Frontal cortex (tissue), 4 donors: ENCODE data around the gene IFNW1. TPM values are rescaled to one million over a fixed set of nuclear protein-coding genes. Genes with fewer than 3 reads are reported as not detected.

Experiments
- DNase-seq, 2 donors: peaks; one replicate each; pipeline ENCODE4 v3.0.0; 2012; ENCODE audit warnings: low spot score in 2 of 2
- FAIRE-seq: peaks from 2 replicates; lab custom pipeline; 2012; peaks lifted over from hg19 to GRCh38; lab: Jason Lieb, UNC
- small RNA-seq: library from RNA; depleted of rRNA; stranded (forward); fragments of <200 nt; gene quantifications from one replicate; pipeline ENCODE3, GENCODE V24; 2014
- total RNA-seq: library from RNA; depleted of rRNA; stranded (reverse); fragments of >200 nt; gene quantifications from one replicate; pipeline ENCODE4 v1.2.3, GENCODE V29; 2014
- donor health status: control.
- donor health status: control.
- donor health status: control.

IFNW1 gene
- total RNA-seq, 1 donor from 2014 or later: not detected

- no peak for FAIRE-seq
- DNase-seq: no peak
Measured at GRCh38 chr9:21114311-21114710, 27.3 kb downstream of the IFNW1 start.

GRCh38 chr9:21110708-21111576, 30.7 kb downstream of the IFNW1 start:
- FAIRE-seq (peak; percentile 79), DNase-seq (peak; percentile 33 to 41)

GRCh38 chr9:21104787-21105186, 36.8 kb downstream of the IFNW1 start:
- no peak for FAIRE-seq
- no peak for DNase-seq

GRCh38 chr9:21102305-21102704, 39.3 kb downstream of the IFNW1 start:
- no peak for FAIRE-seq
- DNase-seq: no peak

- FAIRE-seq (no peak), DNase-seq (no peak)
Measured at GRCh38 chr9:21097817-21098216, 43.8 kb downstream of the IFNW1 start.

DNA sequence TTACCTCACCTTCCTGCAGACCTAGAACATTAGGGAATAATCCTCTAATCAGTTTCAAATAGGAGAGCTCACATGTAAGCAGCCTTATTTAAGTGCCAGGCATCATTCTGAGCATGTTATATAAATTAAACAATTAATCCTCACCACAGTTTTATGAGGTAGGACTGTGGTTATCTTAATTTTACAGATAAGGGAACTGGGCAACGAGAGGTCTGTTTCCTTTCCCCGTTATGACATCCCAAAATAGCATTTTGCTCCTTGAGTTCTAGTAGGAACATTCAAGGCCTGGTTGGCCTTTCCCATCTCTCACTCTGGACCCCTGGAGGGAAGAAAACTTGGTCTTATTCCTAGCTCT, 44.8 kb downstream of the IFNW1 start:
- FAIRE-seq: no peak

GRCh38 chr9:21096172-21096900, 45.3 kb downstream of the IFNW1 start:
- FAIRE-seq: no peak

More for the DNA sequence above, 44.8 kb downstream of the IFNW1 start:
- DNase-seq: no peak

GRCh38 chr9:21095561-21095960, 46.1 kb downstream of the IFNW1 start:
- DNase-seq (no peak), FAIRE-seq (no peak)

More at GRCh38 chr9:21096172-21096900, 45.3 kb downstream of the IFNW1 start:
- DNase-seq: peak in 1 of 2 donors; percentile 14

Small RNA genes lying within 50 kb of the gene (small RNA-seq; reads per million reads assigned to genes)
- gene IFNWP4: not detected
- gene RF00019: not detected

Other genes starting within 250 kb of the IFNW1 start
- gene HACD4, start 110.2 kb downstream of the IFNW1 start, total RNA-seq: 0.41 TPM
- gene IFNB1, start 63.9 kb downstream of the IFNW1 start, total RNA-seq: not detected
- gene IFNA21, start 24.8 kb upstream of the IFNW1 start, total RNA-seq: not detected
- gene IFNA4, start 45.8 kb upstream of the IFNW1 start, total RNA-seq: not detected
- not detected for gene IFNA7, start 60.4 kb upstream of the IFNW1 start, total RNA-seq
- not detected for gene IFNA10, start 65.3 kb upstream of the IFNW1 start, total RNA-seq
- gene IFNA16, start 75.5 kb upstream of the IFNW1 start, total RNA-seq: not detected
- not detected for gene IFNA17, start 86.4 kb upstream of the IFNW1 start, total RNA-seq
- gene IFNA14, start 98.2 kb upstream of the IFNW1 start, total RNA-seq: not detected
- not detected for gene IFNA5, start 163.5 kb upstream of the IFNW1 start, total RNA-seq
- gene KLHL9, start 193.6 kb upstream of the IFNW1 start, total RNA-seq: 71.7 TPM
- gene IFNA6, start 209.1 kb upstream of the IFNW1 start, total RNA-seq: not detected
- not detected for gene IFNA13, start 226.2 kb upstream of the IFNW1 start, total RNA-seq
- not detected for gene IFNA2, start 243.6 kb upstream of the IFNW1 start, total RNA-seq